BLaER1 treated with 17β-estradiol and CSF1 and Interleukin-3, amounts not matched to agents 10 nM and 100 nM (cell line): ENCODE data around the gene DDAH2.

Source experiments
- H3K27ac ChIP-seq, 11 experiments: shearing (Covaris generic); formaldehyde crosslinking; 2 replicates each; pipeline ENCODE4 v1.8.1; 2022
- H3K27me3 ChIP-seq, 11 experiments: shearing (Covaris generic); formaldehyde crosslinking; 2 replicates each; pipeline ENCODE4 v1.8.1; 2022
- H3K36me3 ChIP-seq, 11 experiments: shearing (Covaris generic); formaldehyde crosslinking; 2 replicates each; pipeline ENCODE4 v1.8.1; 2022
- H3K4me1 ChIP-seq, 10 experiments: shearing (Covaris generic); formaldehyde crosslinking; 2 replicates each; pipeline ENCODE4 v1.8.1; 2022
- H3K4me2 ChIP-seq, 11 experiments: shearing (Covaris generic); formaldehyde crosslinking; 2 replicates each; pipeline ENCODE4 v1.8.1; 2022
- H3K4me3 ChIP-seq, 10 experiments: shearing (Covaris generic); formaldehyde crosslinking; 2 replicates each; pipeline ENCODE4 v1.8.1; 2022
- H3K9ac ChIP-seq, 11 experiments: shearing (Covaris generic); formaldehyde crosslinking; 2 replicates each; pipeline ENCODE4 v1.8.1; 2022
- H3K9me3 ChIP-seq, 11 experiments: shearing (Covaris generic); formaldehyde crosslinking; replicated peaks in 1 of 11; 2 replicates each; pipeline ENCODE4 v1.8.1; 2022
- H4K20me1 ChIP-seq, 11 experiments: shearing (Covaris generic); formaldehyde crosslinking; 2 replicates each; pipeline ENCODE4 v1.8.1; 2022
- Cebpa-rat ChIP-seq, 11 experiments: shearing (Covaris generic); IDR thresholded peaks; 2 replicates each; pipeline ENCODE4 v1.8.1; 2022

Gene DDAH2

DNA sequence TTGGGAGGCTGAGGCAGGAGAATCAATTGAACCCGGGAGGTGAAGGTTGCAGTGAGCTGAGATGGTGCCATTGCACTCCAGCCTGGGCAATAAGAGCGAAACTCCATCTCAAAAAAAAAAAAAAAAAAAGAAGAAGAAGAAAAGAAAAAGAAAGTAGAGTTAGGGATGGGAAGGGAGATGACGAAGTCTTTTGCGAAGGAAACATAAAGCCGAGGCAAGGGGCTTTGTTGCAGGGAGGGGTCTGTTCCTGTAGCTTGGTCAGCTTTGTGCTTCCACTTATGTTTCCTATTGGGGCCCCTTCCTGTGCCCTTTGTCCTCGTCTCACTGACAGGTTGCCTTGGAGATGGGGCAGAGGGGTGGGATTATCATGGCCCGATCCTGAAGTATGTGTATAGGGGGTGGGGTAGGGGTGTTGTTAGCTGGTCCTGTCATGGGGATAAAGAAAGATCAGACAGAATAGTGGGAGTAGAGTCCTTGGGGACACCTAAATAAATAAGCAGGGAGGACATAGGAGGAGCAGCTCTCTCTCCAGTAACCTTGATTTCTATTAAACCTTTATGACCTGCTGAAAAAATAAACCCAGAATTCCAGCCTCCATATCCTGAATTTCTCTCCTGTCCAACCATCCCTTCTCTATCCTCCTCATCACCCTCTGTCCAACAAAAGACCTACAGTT, 8.4 kb upstream of the DDAH2 start:
- peak overlapping the region; percentile 88 to 97 (median 92) for H3K9ac ChIP-seq
- no peaks in the 10 kb centered on the region for H3K9me3 ChIP-seq
- H4K20me1 ChIP-seq, result peaks cover 9 to 26% (median 22%) of the 10 kb centered on the region in 11 experiments; a peak in 19 of 22 replicates
- H3K36me3 ChIP-seq, result peaks cover 21 to 37% (median 33%) of the 10 kb centered on the region in 11 experiments
- no peak for TF ChIP-seq Cebpa-rat (IDR thresholded peaks at IDR 0.05)
- H3K27me3 ChIP-seq, result no peaks in the 10 kb centered on the region
- H3K4me1 ChIP-seq, result peaks cover 64 to 71% (median 68%) of the 10 kb centered on the region in 10 experiments
- H3K27ac ChIP-seq, result peak overlapping the region; percentile 81 to 100 (median 97)
- H3K4me3 ChIP-seq, result peak overlapping the region; percentile 75 to 98 (median 89)
- H3K4me2 ChIP-seq, result peak overlapping the region; percentile 93 to 100 (median 99)

DNA sequence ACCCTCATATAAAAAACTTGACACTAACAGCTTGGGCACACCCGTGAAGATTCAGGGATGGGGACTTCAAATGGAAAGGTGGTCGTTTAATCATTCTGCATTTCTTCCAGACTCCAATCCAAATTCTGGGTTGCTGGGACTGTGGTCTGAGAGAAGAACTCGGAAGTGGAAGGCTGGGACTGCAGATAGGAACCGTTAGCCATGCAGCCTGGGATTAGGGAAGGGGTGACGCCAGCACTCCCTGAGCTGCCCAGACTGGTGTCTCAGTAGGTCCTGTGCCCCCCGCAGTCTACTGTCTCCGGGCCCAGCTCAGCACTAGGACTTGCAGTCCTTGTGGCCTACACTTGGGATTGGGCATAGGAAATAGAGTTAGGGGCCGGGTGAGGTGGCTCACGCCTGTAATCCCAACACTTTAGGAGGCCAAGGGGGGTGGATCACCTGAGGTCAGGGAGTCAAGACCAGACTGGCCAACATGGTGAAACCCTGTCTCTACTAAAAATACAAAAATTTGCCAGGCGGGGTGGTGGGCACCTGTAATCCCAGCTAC, 7.7 kb upstream of the DDAH2 start:
- no peaks in the 10 kb centered on the region for H3K9me3 ChIP-seq
- H3K27me3 ChIP-seq, result no peaks in the 10 kb centered on the region
- H3K4me1 ChIP-seq, result peaks cover 64 to 71% (median 68%) of the 10 kb centered on the region in 10 experiments
- H4K20me1 ChIP-seq, result peaks cover 9 to 33% (median 27%) of the 10 kb centered on the region in 11 experiments; a peak in 19 of 22 replicates
- peak overlapping the region; percentile 81 to 100 (median 97) for H3K27ac ChIP-seq
- peak overlapping the region; percentile 93 to 100 (median 99) for H3K4me2 ChIP-seq
- H3K36me3 ChIP-seq, result peaks cover 27 to 37% (median 33%) of the 10 kb centered on the region in 11 experiments
- H3K9ac ChIP-seq, result peak overlapping the region; percentile 88 to 97 (median 92)
- TF ChIP-seq Cebpa-rat (IDR thresholded peaks at IDR 0.05), result no peak
- peak overlapping the region; percentile 75 to 98 (median 89) for H3K4me3 ChIP-seq

DNA sequence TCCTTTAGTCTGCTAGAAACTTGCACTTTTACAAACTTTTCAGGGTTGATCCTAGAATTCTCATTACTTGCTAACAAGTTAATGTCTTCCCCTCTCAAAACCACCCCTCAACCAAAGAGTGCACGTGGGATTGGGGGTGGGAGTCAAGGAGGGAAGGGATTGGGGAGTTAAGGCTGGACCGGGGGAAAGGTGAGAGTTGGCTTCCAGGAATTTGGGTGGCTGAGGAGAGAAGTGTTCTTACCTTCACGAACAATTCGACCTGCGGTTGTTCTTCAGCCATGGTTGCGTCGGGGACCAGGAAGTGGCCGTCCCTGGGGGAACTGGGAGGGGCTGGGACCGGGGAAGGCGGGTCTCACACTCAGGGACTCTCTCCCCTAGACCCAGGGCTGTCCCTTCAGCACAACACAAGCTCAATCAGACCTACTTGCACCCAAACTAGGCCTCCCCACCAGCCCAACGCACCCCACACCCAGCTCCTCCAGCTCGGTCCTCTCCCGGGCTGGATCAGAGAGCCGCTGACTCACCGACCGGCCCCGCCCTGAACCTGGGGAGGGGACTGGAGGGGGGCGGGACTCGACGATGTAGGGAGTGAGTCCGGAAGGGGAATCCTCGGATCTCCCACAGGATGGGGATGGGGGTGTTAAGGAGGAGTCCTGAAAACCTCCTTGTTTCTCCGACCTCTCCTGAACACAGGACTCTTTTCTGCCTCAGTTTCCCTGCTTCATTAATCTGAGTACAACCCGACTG, 7.1 kb upstream of the DDAH2 start, which contains the start of gene CLIC1:
CLIC1 (minus strand) TSS at position 510 of the 747 bp plus-strand sequence; CDS start at position 280, 230 bp downstream.
- Histone ChIP-seq H3K27me3 (no peaks in the 10 kb centered on the region), H3K9me3 (no peaks in the 10 kb centered on the region), H3K4me3 (peak within 1 kb of the TSS; percentile 75 to 98 (median 89)), H3K36me3 (peaks cover 31 to 37% (median 34%) of the 10 kb centered on the region in 11 experiments), H3K27ac (peak within 1 kb of the TSS; percentile 81 to 100 (median 97)), H3K4me1 (peaks cover 64 to 71% (median 68%) of the 10 kb centered on the region in 10 experiments), H3K9ac (peak within 1 kb of the TSS; percentile 88 to 97 (median 92)), H4K20me1 (peaks cover 9 to 39% (median 31%) of the 10 kb centered on the region in 11 experiments; a peak in 19 of 22 replicates), H3K4me2 (peak within 1 kb of the TSS; percentile 93 to 100 (median 99))
- no peak for TF ChIP-seq Cebpa-rat (IDR thresholded peaks at IDR 0.05)

GRCh38 chr6:31734821-31735406, 5.8 kb upstream of the DDAH2 start:
- Histone ChIP-seq H3K36me3 (peaks cover 39 to 44% (median 43%) of the 10 kb centered on the region in 11 experiments), H3K9me3 (no peaks in the 10 kb centered on the region), H3K9ac (peak overlapping the region; percentile 88 to 97 (median 92)), H3K27ac (peak overlapping the region; percentile 81 to 100 (median 97)), H3K4me2 (peak overlapping the region; percentile 93 to 100 (median 99)), H3K27me3 (no peaks in the 10 kb centered on the region), H3K4me1 (peaks cover 68 to 75% (median 71%) of the 10 kb centered on the region in 10 experiments), H3K4me3 (peak overlapping the region; percentile 75 to 98 (median 89)), H4K20me1 (peaks cover 13 to 50% (median 38%) of the 10 kb centered on the region in 11 experiments; a peak in 20 of 22 replicates)
- no peak for TF ChIP-seq Cebpa-rat (IDR thresholded peaks at IDR 0.05)

GRCh38 chr6:31734247-31734820, 5.2 kb upstream of the DDAH2 start:
- H3K4me2 ChIP-seq, result peak overlapping the region; percentile 93 to 100 (median 99)
- peaks cover 67 to 74% (median 70%) of the 10 kb centered on the region in 10 experiments for H3K4me1 ChIP-seq
- TF ChIP-seq Cebpa-rat (IDR thresholded peaks at IDR 0.05), result no peak
- peak overlapping the region; percentile 88 to 97 (median 92) for H3K9ac ChIP-seq
- no peaks in the 10 kb centered on the region for H3K9me3 ChIP-seq
- peaks cover 39 to 44% (median 43%) of the 10 kb centered on the region in 11 experiments for H3K36me3 ChIP-seq
- peak overlapping the region; percentile 75 to 98 (median 89) for H3K4me3 ChIP-seq
- H4K20me1 ChIP-seq, result peaks cover 13 to 50% (median 38%) of the 10 kb centered on the region in 11 experiments; a peak in 20 of 22 replicates
- H3K27me3 ChIP-seq, result no peaks in the 10 kb centered on the region
- H3K27ac ChIP-seq, result peak overlapping the region; percentile 81 to 100 (median 97)

GRCh38 chr6:31733734-31734133, 4.6 kb upstream of the DDAH2 start:
- Histone ChIP-seq H3K27ac (peak overlapping the region; percentile 81 to 100 (median 97); a peak in 20 of 22 replicates), H3K4me1 (peaks cover 64 to 74% (median 70%) of the 10 kb centered on the region in 10 experiments), H3K4me2 (peak overlapping the region; percentile 93 to 100 (median 99))

DNA sequence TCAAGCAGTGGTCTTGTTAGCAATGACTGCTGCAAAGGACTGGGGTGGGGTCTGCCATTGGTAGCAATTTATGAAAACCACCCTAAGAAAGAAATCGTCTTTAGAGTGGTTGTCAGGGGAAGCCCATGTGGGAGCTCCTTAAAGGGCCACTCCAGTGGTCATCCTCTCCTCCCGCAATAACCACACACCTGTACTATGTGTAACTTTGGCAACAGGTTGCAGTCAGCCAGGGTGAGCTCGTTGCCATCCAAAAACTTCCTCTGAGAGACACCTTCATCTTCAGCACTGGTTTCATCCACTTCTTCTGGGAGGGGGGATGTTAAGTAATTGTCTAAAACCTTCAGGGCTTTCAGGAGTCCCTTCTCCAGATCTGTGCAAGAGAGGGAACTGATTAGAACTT, 2.9 kb upstream of the DDAH2 start:
- Histone ChIP-seq H3K9me3 (0 out of 22 replicates have a peak, but pooled peaks cover 0 to 3% (median 0%) of the 10 kb centered on the region in 11 experiments), H3K4me1 (peaks cover 64 to 76% (median 72%) of the 10 kb centered on the region in 10 experiments), H3K27me3 (no peaks in the 10 kb centered on the region), H3K9ac (peak overlapping the region in 8 of 11 experiments; percentile 8 to 91 (median 38); a peak in 8 of 22 replicates), H3K4me3 (peak overlapping the region in 4 of 10 experiments; percentile 13 to 98 (median 31); a peak in 3 of 20 replicates), H3K36me3 (peaks cover 43 to 51% (median 47%) of the 10 kb centered on the region in 11 experiments), H3K27ac (peak overlapping the region in 2 of 11 experiments; percentile 10 to 11; a peak in 3 of 22 replicates), H3K4me2 (peak overlapping the region in 10 of 11 experiments; percentile 8 to 100 (median 96); a peak in 17 of 22 replicates), H4K20me1 (peaks cover 26 to 51% (median 44%) of the 10 kb centered on the region in 11 experiments)
- no peak for TF ChIP-seq Cebpa-rat (IDR thresholded peaks at IDR 0.05)

More at GRCh38 chr6:31733734-31734133, 4.6 kb upstream of the DDAH2 start:
- Histone ChIP-seq H3K4me3 (peak overlapping the region; percentile 75 to 98 (median 89)), H4K20me1 (peaks cover 18 to 50% (median 42%) of the 10 kb centered on the region in 11 experiments), H3K9ac (peak overlapping the region; percentile 88 to 97 (median 92)), H3K9me3 (no peaks in the 10 kb centered on the region), H3K36me3 (peaks cover 39 to 45% (median 43%) of the 10 kb centered on the region in 11 experiments), H3K27me3 (no peaks in the 10 kb centered on the region)
- TF ChIP-seq Cebpa-rat (IDR thresholded peaks at IDR 0.05), result no peak
